Natural killer cell (primary cell): Measurements from ENCODE around the gene TSR1. TPM values are rescaled to one million over a fixed set of nuclear protein-coding genes. Genes with fewer than 3 reads are reported as not detected.

Experiments used
- ATAC-seq, 3 donors: fragments of 150-1000 bp in 2 of 3; fragments of 200-7000 bp in 1 of 3; cut with Tn5 transposase; 1 replicate in 1 of 3; 2 replicates in 2 of 3; pipeline ENCODE4 v1.10.0; 2021; ENCODE audit warnings: mild to moderate bottlenecking in 2 of 3, moderate library complexity in 2 of 3
- DNase-seq, 2 donors: peaks; one replicate each; pipeline versions ENCODE4 v3.0.0 to v3.0.0-alpha.2; 2013 to 2021; ENCODE audit warnings: mixed read lengths in 1 of 2
- H3K27ac ChIP-seq: one replicate; pipeline ENCODE4 v1.5.1; 2013; ENCODE audit warnings: mild to moderate bottlenecking, low read length
- H3K27me3 ChIP-seq: one replicate; pipeline ENCODE4 v1.6.1; 2013; ENCODE audit warnings: low read length; ENCODE audit not compliant: control insufficient read depth, insufficient read depth
- H3K36me3 ChIP-seq: one replicate; pipeline ENCODE4 v1.6.1; 2013; ENCODE audit warnings: low read length; ENCODE audit not compliant: control insufficient read depth, insufficient read depth
- H3K4me1 ChIP-seq: one replicate; pipeline ENCODE4 v1.6.1; 2013; ENCODE audit warnings: low read length; ENCODE audit not compliant: control insufficient read depth, insufficient read depth
- H3K4me3 ChIP-seq: one replicate; pipeline ENCODE4 v1.5.1; 2013; ENCODE audit warnings: low read length
- H3K9me3 ChIP-seq: one replicate; pipeline ENCODE4 v1.6.1; 2013; ENCODE audit warnings: low read length; ENCODE audit not compliant: control insufficient read depth, insufficient read depth
- H3K27ac Mint-ChIP-seq, 2 donors: one replicate each; pipeline ENCODE4 v1.8.0; 2022; ENCODE audit warnings: mild to moderate bottlenecking in 2 of 2, mixed read lengths in 2 of 2, moderate library complexity in 1 of 2
- H3K27me3 Mint-ChIP-seq, 2 donors: one replicate each; pipeline ENCODE4 v1.8.0; 2022; ENCODE audit warnings: low read depth in 2 of 2, mixed read lengths in 2 of 2
- H3K36me3 Mint-ChIP-seq: one replicate; pipeline ENCODE4 v1.8.0; 2022; ENCODE audit warnings: mixed read lengths
- H3K4me1 Mint-ChIP-seq, 2 donors: one replicate each; pipeline ENCODE4 v1.8.0; 2022; ENCODE audit warnings: mixed read lengths in 2 of 2
- H3K4me3 Mint-ChIP-seq: one replicate; pipeline ENCODE4 v1.8.0; 2022; ENCODE audit warnings: mild to moderate bottlenecking, moderate library complexity, mixed read lengths
- H3K9me3 Mint-ChIP-seq, 2 donors: one replicate each; pipeline ENCODE4 v1.8.0; 2022; ENCODE audit warnings: mixed read lengths in 2 of 2
- WGBS: methylation state at CpG from one replicate; pipeline ENCODE4 v1.1.7; 2013; ENCODE audit warnings: missing lambda C conversion rate; ENCODE audit not compliant: insufficient coverage; 5-methylcytosine and 5-hydroxymethylcytosine counted together
- intact Hi-C: fragments of 100-400 bp; cut with micrococcal nuclease; formaldehyde crosslinking; loops from one replicate; pipeline ENCODE4 v1.14.2; 2022
- total RNA-seq, 4 donors: library from RNA; stranded (reverse); fragments of 120-200 nt in 1 of 4; gene quantifications; one replicate each; pipeline versions ENCODE4 v1.2.3 to v1.2.4, GENCODE V29; 2013 to 2022
- TF ChIP-seq, protein P1 (sequence below): fragments of 200-600 bp; IDR thresholded peaks from one replicate; pipeline ENCODE4 v1.8.0; 2022; ENCODE audit warnings: antibody characterized with exemption

Gene TSR1
- total RNA-seq, 3 donors from 2014 or later (not counting 1 experiment from before 2014, with no cell fraction given), result 19.7 to 30.7 (median 29.0) TPM

DNA sequence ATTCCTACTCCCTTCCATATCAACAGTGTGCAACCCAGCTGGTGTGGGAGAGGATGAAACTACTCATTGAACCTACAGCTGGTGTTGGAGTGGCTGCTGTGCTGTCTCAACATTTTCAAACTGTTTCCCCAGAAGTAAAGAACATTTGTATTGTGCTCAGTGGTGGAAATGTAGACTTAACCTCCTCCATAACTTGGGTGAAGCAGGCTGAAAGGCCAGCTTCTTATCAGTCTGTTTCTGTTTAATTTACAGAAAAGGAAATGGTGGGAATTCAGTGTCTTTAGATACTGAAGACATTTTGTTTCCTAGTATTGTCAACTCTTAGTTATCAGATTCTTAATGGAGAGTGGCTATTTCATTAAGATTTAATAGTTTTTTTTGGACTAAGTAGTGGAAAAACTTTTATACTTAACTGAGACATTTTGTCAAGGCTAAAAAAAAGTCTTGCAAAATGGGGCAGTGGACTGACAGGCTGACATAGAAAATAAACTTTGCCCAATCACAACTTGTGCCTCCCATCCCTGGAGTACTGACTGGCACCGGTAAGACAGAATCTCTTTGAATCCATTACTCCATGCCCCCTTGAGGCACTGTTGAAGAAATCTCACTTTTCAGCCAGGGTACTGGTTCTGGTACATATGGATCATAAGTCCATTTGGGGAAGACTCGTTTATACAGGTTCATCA lies 12.5 kb downstream of the TSR1 start:
- Histone ChIP-seq H3K4me3 (no peak overlapping the region), H3K9me3 (no peaks in the 10 kb centered on the region), H3K27me3 (no peaks in the 10 kb centered on the region), H3K4me1 (no peaks in the 10 kb centered on the region), H3K36me3 (peaks cover 46% of the 10 kb centered on the region), H3K27ac (no peak overlapping the region)
- no peaks in the 10 kb centered on the region for H3K9me3 Mint-ChIP-seq
- H3K4me3 Mint-ChIP-seq, result no peak overlapping the region
- DNase-seq (no peak), ATAC-seq (no peak)
- H3K4me1 Mint-ChIP-seq, result no peaks in the 10 kb centered on the region
- H3K27ac Mint-ChIP-seq, result no peak overlapping the region
- 91% methylated on average over 2 of the region's 2 CpGs for WGBS
- peaks cover 14% of the 10 kb centered on the region for H3K36me3 Mint-ChIP-seq
- no peaks in the 10 kb centered on the region for H3K27me3 Mint-ChIP-seq
- intact Hi-C loops, result no loop called here
- TF ChIP-seq, protein P1, sequence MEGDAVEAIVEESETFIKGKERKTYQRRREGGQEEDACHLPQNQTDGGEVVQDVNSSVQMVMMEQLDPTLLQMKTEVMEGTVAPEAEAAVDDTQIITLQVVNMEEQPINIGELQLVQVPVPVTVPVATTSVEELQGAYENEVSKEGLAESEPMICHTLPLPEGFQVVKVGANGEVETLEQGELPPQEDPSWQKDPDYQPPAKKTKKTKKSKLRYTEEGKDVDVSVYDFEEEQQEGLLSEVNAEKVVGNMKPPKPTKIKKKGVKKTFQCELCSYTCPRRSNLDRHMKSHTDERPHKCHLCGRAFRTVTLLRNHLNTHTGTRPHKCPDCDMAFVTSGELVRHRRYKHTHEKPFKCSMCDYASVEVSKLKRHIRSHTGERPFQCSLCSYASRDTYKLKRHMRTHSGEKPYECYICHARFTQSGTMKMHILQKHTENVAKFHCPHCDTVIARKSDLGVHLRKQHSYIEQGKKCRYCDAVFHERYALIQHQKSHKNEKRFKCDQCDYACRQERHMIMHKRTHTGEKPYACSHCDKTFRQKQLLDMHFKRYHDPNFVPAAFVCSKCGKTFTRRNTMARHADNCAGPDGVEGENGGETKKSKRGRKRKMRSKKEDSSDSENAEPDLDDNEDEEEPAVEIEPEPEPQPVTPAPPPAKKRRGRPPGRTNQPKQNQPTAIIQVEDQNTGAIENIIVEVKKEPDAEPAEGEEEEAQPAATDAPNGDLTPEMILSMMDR, result no peak

DNA sequence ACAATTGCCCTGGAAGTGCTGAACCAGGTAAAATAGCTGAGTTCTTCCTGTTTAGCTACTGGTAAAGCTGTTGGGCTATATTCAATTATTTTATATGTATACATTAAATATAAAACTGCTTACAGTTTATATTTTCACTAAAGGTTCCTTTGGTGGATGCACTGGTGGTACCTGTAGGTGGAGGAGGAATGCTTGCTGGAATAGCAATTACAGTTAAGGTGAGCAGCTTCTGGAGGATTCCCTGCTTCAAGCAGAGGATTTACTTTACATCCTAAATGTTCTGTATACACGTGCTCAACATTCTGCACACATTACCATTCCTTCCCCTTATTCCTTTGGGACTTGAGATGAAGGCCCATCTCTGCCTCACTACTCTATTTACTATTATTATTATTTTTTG lies 14.9 kb downstream of the TSR1 start:
- no peak overlapping the region for H3K27ac ChIP-seq
- H3K4me3 Mint-ChIP-seq, result no peak overlapping the region
- no peak overlapping the region for H3K27ac Mint-ChIP-seq
- H3K9me3 Mint-ChIP-seq, result no peaks in the 10 kb centered on the region
- H3K36me3 Mint-ChIP-seq, result peaks cover 14% of the 10 kb centered on the region
- no peaks in the 10 kb centered on the region for H3K27me3 ChIP-seq
- H3K4me1 ChIP-seq, result no peaks in the 10 kb centered on the region
- 78% methylated on average over 1 of the region's 1 CpG for WGBS
- DNase-seq (no peak), ATAC-seq (no peak)
- no peak overlapping the region for H3K4me3 ChIP-seq
- no peaks in the 10 kb centered on the region for H3K9me3 ChIP-seq
- intact Hi-C loops, result no loop called here
- no peaks in the 10 kb centered on the region for H3K27me3 Mint-ChIP-seq
- H3K4me1 Mint-ChIP-seq, result no peaks in the 10 kb centered on the region
- peaks cover 41% of the 10 kb centered on the region for H3K36me3 ChIP-seq
- TF ChIP-seq, protein P1, result no peak

DNA sequence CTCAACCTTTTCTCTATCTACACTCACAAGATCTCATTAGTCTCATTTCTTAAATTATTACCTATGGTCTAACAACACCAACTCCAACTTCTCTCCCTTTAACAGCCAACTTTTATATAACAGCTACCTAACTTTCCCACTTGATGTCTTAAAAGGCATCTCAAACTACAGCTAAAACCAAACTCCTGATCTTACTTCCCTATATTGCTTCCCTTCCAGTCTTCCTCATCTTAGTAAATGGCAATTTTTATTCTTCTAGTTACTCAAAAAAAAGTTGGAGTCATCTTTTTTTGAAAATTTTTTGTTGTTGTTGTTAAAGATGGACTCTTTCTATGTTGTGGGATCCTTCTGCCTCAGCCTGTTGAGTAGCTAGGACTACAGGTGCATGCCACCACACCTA lies 17.2 kb downstream of the TSR1 start:
- H3K27ac Mint-ChIP-seq, result no peak overlapping the region
- ATAC-seq, result no peak
- intact Hi-C loops, result no loop called here

More for the DNA sequence above, 17.2 kb downstream of the TSR1 start:
- Histone ChIP-seq H3K4me3 (no peak overlapping the region), H3K27me3 (no peaks in the 10 kb centered on the region), H3K4me1 (no peaks in the 10 kb centered on the region), H3K36me3 (peaks cover 21% of the 10 kb centered on the region), H3K27ac (no peak overlapping the region), H3K9me3 (no peaks in the 10 kb centered on the region)
- Mint-ChIP-seq H3K4me3 (no peak overlapping the region), H3K36me3 (peaks cover under 1% of the 10 kb centered on the region), H3K4me1 (no peaks in the 10 kb centered on the region), H3K27me3 (no peaks in the 10 kb centered on the region), H3K9me3 (no peaks in the 10 kb centered on the region)
- TF ChIP-seq, protein P1, result no peak
- no peak for DNase-seq
